CD4-positive, alpha-beta T cell treated with Interleukin-17A for 1 hour (primary cell): ENCODE data around the gene MAPK14.
"Not testable (repeated sequence)": the region's sequence is repeated elsewhere in the genome, so short reads cannot be mapped to it uniquely, and the experiment has no call there.

Source experiments
- DNase-seq: peaks from one replicate; pipeline ENCODE4 v3.0.0-alpha.2; 2020

The MAPK14 gene

DNA sequence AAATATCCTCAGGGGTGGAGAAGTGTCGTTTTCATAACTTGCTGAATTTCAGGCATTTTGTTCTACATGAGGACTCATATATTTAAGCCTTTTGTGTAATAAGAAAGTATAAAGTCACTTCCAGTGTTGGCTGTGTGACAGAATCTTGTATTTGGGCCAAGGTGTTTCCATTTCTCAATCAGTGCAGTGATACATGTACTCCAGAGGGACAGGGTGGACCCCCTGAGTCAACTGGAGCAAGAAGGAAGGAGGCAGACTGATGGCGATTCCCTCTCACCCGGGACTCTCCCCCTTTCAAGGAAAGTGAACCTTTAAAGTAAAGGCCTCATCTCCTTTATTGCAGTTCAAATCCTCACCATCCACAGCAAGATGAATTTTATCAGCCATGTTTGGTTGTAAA lies 82.4 kb downstream of the MAPK14 start:
- DNase-seq, result no peak

DNA sequence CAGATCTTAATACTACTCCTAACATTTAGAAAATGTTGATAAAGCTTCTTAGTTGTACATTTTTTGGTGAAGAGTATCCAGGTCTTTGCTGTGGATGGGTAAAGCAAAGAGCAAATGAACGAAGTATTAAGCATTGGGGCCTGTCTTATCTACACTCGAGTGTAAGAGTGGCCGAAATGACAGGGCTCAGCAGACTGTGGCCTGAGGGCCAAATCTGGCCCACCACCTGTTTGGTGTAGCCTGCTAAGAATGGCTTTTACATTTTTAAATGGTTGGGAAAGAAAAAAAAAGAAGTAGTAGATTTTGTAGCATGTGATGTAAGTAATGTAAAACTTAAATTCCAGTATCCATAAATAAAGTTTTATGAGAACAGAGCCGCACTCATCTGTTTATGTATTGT lies 83.3 kb downstream of the MAPK14 start:
- no peak for DNase-seq

DNA sequence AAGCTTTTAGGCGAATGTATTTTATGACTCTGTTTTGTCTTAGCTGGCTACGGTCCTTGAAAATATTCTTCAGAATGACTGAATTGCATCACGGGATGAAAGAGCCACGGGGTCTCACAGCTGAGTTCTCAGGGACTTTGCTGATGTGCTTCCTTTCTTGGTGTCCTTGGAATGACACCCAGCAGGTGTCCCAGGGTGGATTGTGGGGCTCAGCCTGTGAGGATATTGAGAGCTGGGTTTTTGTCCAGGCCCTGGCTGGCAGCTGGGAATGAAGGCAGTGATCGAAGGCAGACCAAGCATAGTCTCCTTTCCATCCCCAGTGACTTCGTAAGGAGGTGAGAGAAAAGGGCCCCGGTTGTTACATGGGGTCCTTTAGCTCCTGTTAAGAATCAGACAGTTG lies 83.9 kb downstream of the MAPK14 start:
- DNase-seq, result no peak

DNA sequence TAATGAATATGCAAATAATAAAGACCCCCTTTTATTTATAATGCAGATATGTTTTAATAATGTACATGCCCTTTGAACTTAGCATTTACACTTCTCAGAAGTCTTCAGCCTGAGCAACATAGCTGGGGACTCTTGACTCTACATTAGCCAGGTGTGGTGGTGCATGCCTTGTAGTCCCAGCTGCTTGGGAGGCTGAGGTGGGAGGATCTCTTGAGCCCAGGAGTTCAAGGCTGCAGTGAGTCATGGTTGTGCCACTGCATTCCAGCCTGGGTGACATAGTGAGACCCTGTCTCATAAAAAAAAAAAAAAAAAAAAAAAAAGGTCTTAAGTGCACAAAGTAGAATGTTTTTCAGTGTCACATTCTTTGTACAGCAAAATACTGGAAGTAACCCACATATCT lies 85.4 kb downstream of the MAPK14 start:
- DNase-seq, result no peak

DNA sequence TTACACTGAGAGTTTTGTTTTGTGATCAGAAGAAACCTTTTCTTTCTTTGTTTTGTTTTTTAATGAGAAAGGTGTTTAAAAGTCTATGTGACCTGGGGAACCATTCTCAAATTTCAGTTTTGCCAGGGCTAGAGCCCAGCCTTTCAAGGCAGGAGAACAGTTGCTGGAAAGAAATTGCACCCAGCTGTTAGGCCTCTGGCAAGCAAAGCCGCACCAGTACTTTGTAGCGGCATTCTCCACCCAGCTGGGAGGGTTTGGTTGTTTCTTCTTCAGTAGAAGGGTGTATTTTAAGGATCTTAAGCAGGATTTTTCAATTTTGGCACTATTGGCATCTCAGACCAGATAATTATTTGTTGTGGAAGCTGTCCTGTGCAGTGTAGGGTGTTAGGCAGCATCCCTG lies 86.1 kb downstream of the MAPK14 start:
- DNase-seq, result no peak

DNA sequence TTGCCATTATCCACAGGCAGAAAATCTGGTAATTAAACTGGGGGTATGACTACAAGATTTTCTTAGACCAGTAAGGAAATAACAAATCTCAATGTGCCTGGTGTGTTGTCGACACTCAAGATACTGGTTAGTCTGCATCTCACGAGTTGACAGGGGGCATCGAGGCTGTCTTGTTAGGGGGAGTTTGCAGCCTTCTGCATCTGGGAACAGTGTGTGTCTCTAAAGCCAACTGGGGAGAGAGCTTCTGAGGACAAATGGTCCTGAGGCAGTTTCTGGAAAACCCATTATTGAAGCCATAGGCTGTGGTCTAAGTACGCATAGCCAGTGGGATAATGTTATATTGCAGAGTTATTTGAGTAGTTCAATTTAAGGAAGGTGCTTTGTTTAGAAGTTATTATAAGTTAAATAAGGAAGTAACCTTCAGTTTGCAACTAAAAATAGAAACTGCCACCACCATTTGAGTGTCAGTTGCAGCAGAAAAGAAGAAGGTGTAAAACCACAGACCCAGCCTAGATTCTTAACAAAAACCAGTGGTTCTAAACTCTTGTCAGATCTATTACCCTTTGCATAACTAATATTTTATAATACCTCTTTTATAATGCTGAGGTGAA lies 87.3 kb downstream of the MAPK14 start:
- peak; percentile 62 for DNase-seq

DNA sequence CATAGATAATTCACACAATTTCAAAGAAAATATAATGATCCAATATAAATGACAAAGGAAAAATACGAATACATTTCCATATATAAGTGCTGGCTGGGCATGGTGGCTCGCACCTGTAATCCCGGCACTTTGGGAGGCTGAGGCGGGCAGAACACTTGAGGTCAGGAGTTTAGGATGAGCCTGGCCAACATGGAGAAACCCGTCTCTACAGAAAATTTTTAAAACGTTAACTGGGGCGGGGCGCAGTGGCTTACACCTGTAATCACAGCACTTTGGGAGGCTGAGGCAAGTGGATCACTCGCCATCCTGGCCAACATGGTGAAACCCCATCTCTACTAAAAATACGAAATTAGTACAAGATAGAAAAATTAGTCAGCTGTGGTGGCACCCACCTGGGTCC lies 87.8 kb downstream of the MAPK14 start:
- DNase-seq, result no peak

DNA sequence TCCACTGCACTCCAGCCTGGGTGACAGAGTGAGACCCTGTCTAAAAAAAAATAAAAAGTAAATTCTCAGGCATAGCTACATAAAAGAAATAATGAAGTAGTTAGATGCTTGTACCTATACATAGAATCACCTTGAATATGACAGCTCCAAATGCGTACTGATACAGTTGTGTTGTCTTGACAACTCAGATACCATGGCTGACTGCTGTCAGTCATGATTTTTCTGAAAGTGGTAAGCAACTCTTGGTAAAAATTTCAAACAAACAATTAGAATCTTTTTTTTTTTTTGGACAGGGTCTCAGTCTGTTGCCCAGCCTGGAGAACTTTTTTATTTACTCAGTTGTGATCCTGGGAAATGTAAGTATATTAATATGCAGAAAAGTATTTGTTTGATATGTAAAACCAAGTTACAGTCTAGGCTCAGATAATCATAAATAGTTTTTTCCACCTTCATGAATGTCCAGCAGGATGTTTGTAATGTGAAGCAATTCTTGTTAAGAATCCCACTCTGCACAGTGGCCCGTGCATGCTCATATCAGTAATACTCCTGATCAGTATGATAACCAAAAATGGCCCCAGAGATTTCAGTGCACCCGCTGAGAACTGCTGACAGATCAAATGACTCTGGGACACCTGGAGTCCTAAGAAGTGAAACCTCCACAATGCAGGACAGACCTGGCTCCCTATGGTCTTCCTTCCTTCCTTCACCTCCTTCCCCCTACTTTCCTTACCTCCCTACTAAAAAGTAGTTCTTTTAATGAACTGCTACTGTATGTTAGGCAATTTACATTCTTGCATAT lies 88.7 kb downstream of the MAPK14 start:
- no peak for DNase-seq

DNA sequence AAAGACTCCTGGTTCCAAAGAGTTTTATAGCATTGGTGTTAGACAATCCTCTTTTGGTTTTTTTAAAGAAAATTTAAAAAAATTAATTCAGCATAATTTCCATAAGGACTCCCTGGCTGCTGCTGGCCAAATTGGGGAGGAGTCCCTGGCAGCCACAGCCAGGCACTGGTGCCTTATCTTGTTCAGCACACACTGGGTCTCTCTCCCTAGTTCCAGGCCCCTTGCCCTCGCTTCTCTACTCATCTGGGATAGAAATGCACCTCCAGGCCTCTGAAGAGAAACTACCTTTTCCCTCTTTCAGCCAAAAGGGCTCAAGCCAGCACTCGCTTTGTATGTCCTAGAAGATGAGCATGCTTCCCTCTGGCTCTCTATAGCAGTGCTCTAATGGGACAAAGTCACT lies 89.3 kb downstream of the MAPK14 start:
- no peak for DNase-seq

DNA sequence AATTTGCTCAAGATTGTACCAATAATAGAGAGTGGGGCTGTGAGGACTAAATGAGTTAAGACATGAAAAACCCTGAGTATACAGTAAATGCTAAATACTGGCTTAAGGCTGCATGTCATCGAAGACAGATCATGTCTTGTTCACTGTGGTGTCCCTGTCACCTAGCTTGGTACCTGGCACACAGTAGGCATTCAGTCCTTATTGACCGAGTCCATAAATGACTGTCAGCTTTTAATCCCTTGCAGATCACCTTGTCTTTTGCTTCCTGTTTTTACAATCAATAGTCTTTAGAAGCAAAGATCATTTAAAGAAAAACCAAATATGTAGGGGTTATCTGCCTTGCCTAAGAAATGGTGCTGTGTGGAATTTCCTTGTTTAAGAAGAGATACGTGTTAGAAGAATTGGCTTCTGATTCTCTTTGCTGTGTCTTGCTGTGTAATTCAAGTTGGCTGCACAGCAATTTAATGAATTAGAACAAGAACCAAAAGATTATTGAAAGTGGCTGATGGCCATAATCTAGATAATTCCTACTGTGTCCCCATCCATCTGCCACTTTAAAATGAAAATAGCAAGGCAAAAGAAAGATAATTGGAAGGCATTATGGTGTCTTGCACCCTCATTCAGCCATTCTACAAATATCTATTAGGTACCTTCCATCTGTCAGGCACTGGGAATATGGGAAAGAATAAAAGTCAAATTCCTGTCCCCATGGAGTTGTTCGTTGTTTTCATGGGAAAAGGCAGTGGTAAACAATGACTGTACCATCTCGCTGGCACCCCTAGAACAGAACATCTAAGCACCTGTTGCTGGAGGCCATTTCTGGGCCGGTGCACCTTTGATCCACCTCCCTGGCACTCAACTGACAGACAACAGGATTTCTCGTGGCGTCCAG lies 90.3 kb downstream of the MAPK14 start:
- DNase-seq, result no peak

DNA sequence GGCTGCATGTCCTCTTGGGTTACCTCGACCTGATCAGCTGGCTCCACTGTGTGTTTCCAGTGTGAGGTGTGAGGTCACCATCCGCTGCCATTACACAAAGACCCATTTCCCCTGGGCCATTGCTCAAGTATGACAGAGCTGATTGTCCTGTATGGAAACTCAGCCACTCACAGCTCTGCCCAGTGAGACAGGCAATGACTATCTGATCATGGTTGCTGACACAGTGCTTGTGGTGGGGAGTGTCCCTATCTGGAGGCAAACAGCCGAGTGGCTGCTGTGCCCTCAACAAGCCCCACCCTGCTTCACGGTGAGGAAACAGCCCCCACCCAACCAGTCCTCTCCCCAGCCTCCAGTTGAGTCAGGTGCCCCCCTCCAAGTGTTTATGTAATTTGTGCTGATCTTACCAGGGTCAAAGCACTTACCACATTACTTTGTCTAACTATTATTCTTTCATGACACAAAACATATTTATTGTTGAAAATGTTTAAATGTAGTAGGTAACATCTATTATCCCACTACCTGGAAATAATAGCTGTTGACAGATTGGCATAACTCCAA lies 91.0 kb downstream of the MAPK14 start:
- peak; percentile 87 for DNase-seq

DNA sequence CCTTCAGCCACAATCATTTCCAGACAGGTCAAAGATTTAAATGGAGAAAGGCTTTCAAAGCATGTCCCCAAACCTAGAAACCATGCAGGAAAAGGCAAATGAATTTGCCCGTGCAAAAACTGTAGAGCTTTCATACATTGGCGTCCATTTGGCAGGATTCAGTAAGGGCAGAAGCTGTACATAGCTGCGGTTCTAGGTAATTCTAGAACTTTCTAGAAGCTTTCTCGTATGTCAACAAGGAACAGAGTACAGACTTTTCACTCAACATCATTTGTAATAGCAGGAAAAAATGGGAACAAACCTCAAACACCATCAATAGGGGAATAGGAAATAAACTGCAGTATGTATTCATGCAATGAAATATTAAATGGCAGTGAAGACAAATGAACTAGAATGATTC lies 91.6 kb downstream of the MAPK14 start:
- no peak for DNase-seq

DNA sequence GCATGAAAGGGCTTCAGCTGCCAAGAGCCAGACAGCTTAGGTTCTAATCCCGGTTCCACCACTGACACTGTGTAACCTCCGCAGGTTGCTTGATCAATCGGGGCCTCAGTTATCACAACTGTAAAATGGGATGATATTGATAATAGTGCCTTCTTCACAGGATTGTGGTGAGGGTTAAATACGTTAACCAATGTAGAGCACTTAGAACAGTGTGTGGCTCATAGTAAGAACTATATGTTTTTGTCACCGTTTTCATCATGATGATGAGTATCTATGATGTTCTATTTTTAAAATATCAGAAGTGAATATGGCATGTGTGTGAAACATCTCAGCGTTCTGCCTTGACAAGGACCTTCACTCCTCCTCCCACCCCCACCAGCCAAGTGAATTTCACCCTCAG lies 92.4 kb downstream of the MAPK14 start:
- DNase-seq, result no peak

DNA sequence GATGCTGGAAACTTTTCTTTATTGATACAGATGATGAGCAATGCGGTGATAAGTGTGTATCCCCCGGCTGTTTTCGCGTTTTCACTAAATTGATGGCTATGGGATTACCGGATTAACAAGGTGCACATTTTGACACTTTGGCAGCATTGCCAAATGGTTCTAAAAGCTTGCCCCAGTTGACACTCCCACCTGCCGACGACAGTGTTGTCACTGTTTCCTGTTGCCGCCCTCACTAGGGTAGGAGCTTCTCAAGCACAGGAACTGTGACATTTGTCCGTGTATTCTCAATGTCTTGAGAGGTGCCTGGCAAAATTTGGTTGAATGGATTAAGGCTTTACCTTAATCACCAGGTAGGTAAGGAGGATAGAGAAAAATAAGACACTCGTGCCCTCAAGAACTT lies 92.9 kb downstream of the MAPK14 start:
- DNase-seq, result peak; percentile 87

DNA sequence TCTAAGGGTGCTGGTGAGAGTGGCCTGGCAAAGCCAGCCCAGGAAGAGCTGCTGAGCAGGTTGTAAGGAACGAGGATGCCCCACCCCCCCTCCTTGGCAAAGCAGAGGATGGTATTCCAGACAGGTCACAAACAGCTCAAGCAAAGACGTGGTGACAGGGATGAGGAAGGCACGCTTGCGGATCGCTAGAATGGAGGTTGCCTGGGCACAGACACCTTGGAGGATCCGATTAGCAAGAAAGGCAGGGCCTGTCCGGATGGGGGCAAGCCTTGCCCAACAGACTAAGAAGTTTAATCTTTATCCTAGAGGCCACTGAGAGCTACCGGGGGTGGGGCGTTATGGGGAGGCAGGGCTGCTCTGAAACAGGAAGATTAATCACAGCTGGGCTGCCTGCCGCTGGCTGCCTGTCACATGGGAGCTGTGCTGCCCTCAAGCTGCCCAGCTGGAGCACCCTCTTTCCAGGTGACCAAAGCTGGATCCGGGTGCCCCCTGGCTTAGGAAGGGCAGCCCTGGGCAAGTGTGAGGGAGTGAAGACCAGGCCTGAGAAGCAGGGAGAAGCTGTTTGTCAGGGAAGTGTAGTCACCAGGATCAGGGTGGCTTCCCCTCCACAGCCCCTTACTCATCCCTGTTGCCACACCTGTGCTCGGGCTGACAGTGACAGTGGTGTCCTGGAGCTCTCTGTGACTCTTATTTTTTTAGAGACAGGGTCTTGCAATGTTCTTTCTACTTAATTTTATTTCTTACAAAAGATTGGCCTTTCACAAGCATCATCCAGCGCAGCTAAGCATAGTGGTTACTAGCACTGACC lies 93.6 kb downstream of the MAPK14 start:
- DNase-seq, result peak; percentile 74

DNA sequence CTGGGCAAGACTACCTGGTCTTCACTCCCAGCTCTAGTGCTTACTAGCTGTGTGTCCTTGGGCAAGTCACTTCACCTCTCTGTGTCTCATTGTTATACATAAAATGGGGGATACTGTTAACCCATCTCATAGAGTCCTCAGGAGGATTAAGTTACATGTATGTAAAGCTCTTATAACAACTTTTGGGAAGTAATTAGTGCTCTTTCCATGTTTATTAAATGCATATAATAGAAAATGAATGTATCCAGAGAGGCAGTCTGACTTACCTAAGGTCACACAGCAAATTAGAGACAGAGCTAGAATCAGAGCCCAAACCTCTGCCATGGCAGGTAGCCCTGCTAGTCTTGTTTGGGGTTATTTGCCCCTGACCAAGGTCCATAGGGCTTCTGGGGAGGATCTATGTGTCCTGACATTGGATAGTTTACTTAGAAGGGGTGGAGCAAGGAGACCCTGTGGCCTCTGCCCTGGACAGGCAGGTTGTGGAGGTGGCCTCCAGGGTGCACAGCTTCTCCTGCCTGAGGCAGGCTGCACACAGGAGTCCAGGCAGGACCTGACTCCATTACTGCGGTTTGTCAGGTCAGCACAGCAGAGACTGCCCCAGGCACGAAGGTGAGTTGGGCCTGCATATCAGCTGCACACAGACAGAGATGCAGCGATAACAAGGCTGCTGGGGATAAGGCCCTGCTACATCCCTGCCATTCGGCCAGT lies 94.3 kb downstream of the MAPK14 start:
- DNase-seq, result no peak

DNA sequence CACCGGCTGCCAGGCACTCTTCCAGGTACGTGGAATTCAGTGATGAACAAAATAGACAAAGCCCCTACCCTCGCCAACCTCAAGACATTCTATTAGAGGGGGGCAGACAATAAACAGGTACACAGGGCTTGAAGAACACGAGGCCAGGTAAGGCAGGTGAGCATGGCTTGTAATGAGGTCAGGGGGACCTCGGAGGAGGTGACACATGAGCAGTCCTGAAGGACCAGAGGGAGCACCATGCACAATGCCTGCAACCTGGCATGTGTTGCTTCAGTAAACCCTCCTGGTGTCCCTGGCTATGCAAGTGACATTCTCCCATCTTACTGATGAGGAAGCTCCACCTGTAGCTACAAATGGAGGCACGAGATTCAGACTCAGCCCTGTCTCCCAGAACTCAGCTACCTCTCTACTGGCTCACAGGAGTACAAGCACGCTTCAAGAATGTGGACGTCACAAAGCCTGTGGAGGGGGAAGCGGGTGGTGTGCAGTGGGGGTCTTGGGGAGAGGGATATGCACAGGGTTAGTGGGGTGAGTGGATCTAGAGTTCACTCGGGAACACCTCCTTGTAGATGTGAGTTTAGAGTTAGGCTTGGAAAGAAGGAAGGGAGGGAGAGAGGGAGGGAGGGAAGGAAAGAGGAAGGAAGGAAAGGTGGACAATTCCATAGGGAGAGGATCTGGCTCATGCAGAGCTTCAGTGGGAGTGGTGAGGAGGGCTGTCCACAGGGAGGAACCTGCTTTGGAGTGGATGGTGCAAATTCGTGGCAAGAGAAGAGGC lies 95.1 kb downstream of the MAPK14 start:
- no peak for DNase-seq

DNA sequence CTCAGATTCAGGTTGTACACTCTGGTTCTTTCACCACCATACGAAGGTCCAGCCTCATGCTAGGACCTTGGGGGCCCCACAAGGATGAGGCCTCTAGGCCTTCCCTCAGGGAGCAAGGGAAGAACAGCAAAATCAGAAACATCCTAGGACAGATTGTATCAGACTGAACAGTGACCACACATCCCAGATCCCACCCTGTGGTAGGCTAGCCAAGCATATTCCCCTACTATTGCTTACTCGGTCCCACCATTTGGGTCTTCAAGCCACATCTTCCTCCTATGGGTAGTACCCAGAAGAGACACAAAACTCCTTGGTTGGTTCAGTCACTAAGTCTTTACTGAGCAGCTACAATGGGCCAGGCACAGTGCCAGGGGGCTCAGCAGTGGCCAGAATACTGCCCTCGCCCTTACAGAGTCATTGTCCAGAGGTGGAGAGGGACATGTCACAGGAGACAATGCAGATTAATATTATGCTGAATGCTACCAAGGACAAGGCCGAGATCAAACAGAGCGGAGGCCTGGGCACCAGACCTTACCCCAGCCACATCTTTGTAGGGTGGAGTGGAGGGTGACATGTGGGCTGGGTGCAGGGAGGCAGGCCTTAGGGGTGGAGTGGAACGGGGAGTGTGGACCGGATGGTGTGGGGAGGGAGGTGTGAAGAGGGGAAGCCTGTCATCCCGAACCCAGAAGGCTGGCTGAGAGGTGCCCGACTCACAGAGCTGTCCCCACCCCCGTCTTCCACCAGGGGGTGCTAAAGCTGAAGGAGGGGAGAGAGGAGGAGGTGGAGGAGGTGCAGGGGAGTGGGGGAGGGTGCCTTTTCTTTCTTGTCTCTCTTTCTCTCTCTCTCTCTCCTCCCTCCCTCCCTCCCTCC lies 95.9 kb downstream of the MAPK14 start:
- peak; percentile 96 for DNase-seq

DNA sequence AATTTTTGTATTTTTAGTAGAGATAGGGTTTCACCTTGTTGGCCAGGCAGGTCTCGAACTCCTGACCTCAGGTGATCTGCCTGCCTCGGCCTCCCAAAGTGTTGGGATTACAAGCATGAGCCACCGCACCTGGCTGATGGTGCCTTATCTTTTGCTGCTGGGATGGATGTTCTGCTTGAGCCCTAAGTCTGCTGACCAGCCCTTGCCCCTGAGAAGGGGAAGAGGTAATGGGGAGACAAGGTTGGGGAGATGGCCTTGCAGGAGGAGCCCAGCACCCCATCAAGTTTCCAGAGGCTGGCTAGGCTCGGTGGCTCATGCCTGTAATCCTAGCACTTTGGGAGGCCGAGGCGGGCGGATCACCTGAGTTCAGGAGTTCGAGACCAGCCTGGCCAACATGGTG lies 96.7 kb downstream of the MAPK14 start:
- not testable (repeated sequence) for DNase-seq

DNA sequence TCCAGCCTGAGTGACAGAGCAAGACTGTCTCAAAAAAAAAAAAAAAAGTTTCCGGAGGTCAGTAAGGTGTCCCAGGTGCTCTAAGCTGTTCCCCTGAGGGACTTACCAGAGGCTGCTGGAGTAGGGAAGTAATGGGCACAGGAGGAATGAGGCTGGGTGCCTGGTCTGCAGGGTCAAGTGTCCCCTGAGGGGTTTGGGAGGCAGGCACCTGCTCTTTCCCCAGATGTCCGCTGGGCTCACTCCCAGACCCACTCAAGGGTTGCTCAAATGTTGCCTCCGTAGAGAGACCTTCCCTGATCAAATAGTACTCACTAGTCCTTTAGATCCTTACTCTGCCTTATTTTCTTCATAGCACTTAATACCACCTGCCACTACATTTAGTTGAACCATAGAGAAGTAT lies 97.3 kb downstream of the MAPK14 start:
- no peak for DNase-seq
